AG04450 (cell line): ENCODE results near the gene LARGE1. TPM values are rescaled to one million over a fixed set of nuclear protein-coding genes. Genes with fewer than 3 reads are reported as not detected.
A peak's percentile ranks its signal among the peaks of the same experiment; 100 is the strongest.

Experiments
- CTCF ChIA-PET: fragments of 300-600, 350-600 bp; formaldehyde crosslinking; extraction: SDS; loops from one replicate; lab custom pipeline; 2022; ENCODE audit warnings: antibody characterized with exemption, inconsistent platforms; lab: Charles Lee
- POLR2A ChIA-PET: fragments of 350-600 bp; formaldehyde crosslinking; extraction: SDS; loops from one replicate; lab custom pipeline; 2021; ENCODE audit warnings: antibody characterized with exemption, inconsistent platforms; lab: Yijun Ruan, JAX
- DNase-seq: peaks from one replicate; pipeline ENCODE4 v3.0.0-alpha.2; 2011; ENCODE audit warnings: low read depth, low spot score
- H3K27ac ChIP-seq: one replicate; pipeline ENCODE4 v1.5.1; 2012; ENCODE audit warnings: low read depth, low read length, control low read depth
- H3K27me3 ChIP-seq: one replicate; pipeline ENCODE4 v1.6.0; 2012; ENCODE audit warnings: low read length; ENCODE audit not compliant: control insufficient read depth, insufficient read depth
- H3K4me3 ChIP-seq: 2 replicates; pipeline ENCODE4 v1.5.1; 2011; ENCODE audit warnings: mild to moderate bottlenecking, low read depth, low read length, control low read depth
- H3K9me3 ChIP-seq: 2 replicates; pipeline ENCODE4 v1.5.1; 2012; ENCODE audit warnings: low read length; ENCODE audit not compliant: control insufficient read depth, insufficient read depth
- CTCF ChIP-seq: IDR thresholded peaks from 2 replicates; pipeline ENCODE4 v1.5.1; 2011; ENCODE audit warnings: low read depth, low read length, control low read depth, inconsistent platforms
- polyA plus RNA-seq: library from polyadenylated mRNA; depleted of rRNA; stranded (reverse); fragments of >200 nt; gene quantifications from 2 replicates; pipeline ENCODE4 v1.2.3, GENCODE V29; 2011

The LARGE1 gene
- polyA plus RNA-seq, 1 experiment = 8.4 TPM

GRCh38 chr22:33519071-33519973 lies 401.0 kb downstream of the LARGE1 start:
- H3K27ac ChIP-seq = no peak overlapping the region
- ChIA-PET CTCF (interaction anchor here (0.6 to 6.3 kb wide), 43 partner anchors 9 to 1631 kb away, joined by 3 to 48 read pairs (median 4); partner anchors contain the start of gene LARGE1), POLR2A (interaction anchor here (1.0 kb wide), 1 partner anchor 402 kb away, joined by 4 read pairs; no protein-coding TSS in a partner anchor)
- H3K4me3 ChIP-seq = no peak overlapping the region
- no peaks in the 10 kb centered on the region; the same call in 1 of the 2 replicates for H3K9me3 ChIP-seq
- no peaks in the 10 kb centered on the region for H3K27me3 ChIP-seq
- peak; percentile 65 for TF ChIP-seq CTCF
- no peak for DNase-seq

- H3K9me3 ChIP-seq = no peaks in the 10 kb centered on the region; the same call in 1 of the 2 replicates
- no peak overlapping the region for H3K27ac ChIP-seq
- POLR2A ChIA-PET = no interaction called here
- H3K27me3 ChIP-seq = no peaks in the 10 kb centered on the region
- CTCF ChIA-PET = interaction anchor here (0.6 to 6.3 kb wide), 27 partner anchors 8 to 593 kb away, joined by 3 to 48 read pairs (median 5); partner anchors contain the start of gene LARGE1
- DNase-seq = no peak
- TF ChIP-seq CTCF = no peak
- no peak overlapping the region for H3K4me3 ChIP-seq
Observed at GRCh38 chr22:33518405-33518804, 401.9 kb downstream of the LARGE1 start.

- CTCF ChIA-PET = no interaction called here
- POLR2A ChIA-PET = no interaction called here
- no peak for TF ChIP-seq CTCF
Observed at GRCh38 chr22:33515795-33516194, 404.5 kb downstream of the LARGE1 start.

GRCh38 chr22:33513388-33514338 lies 406.6 kb downstream of the LARGE1 start:
- H3K4me3 ChIP-seq = no peak overlapping the region
- TF ChIP-seq CTCF = no peak
- H3K27ac ChIP-seq = no peak overlapping the region
- POLR2A ChIA-PET = no interaction called here
- no peaks in the 10 kb centered on the region for H3K9me3 ChIP-seq
- DNase-seq = no peak
- H3K27me3 ChIP-seq = no peaks in the 10 kb centered on the region
- CTCF ChIA-PET = interaction anchor here (1.4 kb wide), 1 partner anchor 212 kb away, joined by 7 read pairs; no protein-coding TSS in a partner anchor

More at GRCh38 chr22:33515795-33516194, 404.5 kb downstream of the LARGE1 start:
- Histone ChIP-seq H3K9me3 (no peaks in the 10 kb centered on the region), H3K27ac (no peak overlapping the region), H3K27me3 (no peaks in the 10 kb centered on the region), H3K4me3 (no peak overlapping the region)
- DNase-seq = no peak
